Gastrocnemius medialis (tissue), 4 donors: ENCODE measurements around the gene OR5T2. TPM values are rescaled to one million over a fixed set of nuclear protein-coding genes. Genes with fewer than 3 reads are reported as not detected.

ENCODE experiments used
- ATAC-seq, 2 donors: fragments of 150-250 bp; one replicate each; pipeline ENCODE4 v1.9.1; 2016
- DNase-seq, 2 donors: peaks; one replicate each; pipeline ENCODE4 v3.0.0-alpha.2; 2019
- H3K27ac ChIP-seq, 4 donors: fragments of 200-600 bp; sonication (generic); 1 replicate in 1 of 4; 2 replicates in 3 of 4; pipeline ENCODE4 v1.5.1; 2016 to 2018; ENCODE audit warnings: mild to moderate bottlenecking in 2 of 4, moderate library complexity in 1 of 4
- H3K27me3 ChIP-seq, 3 donors: fragments of 200-600 bp; sonication (generic) in 2 of 3; 1 replicate in 1 of 3; 2 replicates in 2 of 3; pipeline versions ENCODE4 v1.5.1 to v1.6.0; 2016 to 2019; ENCODE audit warnings: mild to moderate bottlenecking in 1 of 3, moderate library complexity in 1 of 3
- H3K36me3 ChIP-seq, 2 donors: fragments of 200-600 bp; sonication (generic) in 1 of 2; one replicate each; pipeline ENCODE4 v1.5.1; 2017 to 2018
- H3K4me1 ChIP-seq, 2 donors: fragments of 200-600 bp; sonication (generic) in 1 of 2; one replicate each; pipeline ENCODE4 v1.5.1; 2016 to 2017; ENCODE audit warnings: mild to moderate bottlenecking in 2 of 2
- H3K4me3 ChIP-seq, 4 donors: fragments of 200-600 bp; sonication (generic) in 3 of 4; 1 replicate in 1 of 4; 2 replicates in 3 of 4; pipeline ENCODE4 v1.5.1; 2016 to 2019; ENCODE audit warnings: mild to moderate bottlenecking in 2 of 4
- H3K9me3 ChIP-seq, 3 donors: fragments of 200-600 bp; sonication (generic) in 2 of 3; 1 replicate in 1 of 3; 2 replicates in 2 of 3; pipeline ENCODE4 v1.5.1; 2016 to 2019
- POLR2A ChIP-seq, 2 donors: fragments of 450-650 bp; IDR thresholded peaks; one replicate each; pipeline ENCODE4 v1.6.1; 2017; ENCODE audit warnings: antibody characterized with exemption in 2 of 2, mild to moderate bottlenecking in 2 of 2, moderate library complexity in 2 of 2
- in situ Hi-C, 4 donors: fragments of 200-750 bp; cut with MboI; loops; one replicate each; pipeline versions ENCODE4 v1.15.0 to v1.8.0; 2017; ENCODE audit warnings: low sequenced_read_pairs in 4 of 4
- intact Hi-C: fragments of 100-400 bp; cut with DNase I; formaldehyde crosslinking; loops from one replicate; pipeline ENCODE4 v1.15.1; 2023; ENCODE audit warnings: low total_unique reads
- total RNA-seq, 4 donors: library from RNA; depleted of rRNA; stranded (reverse); fragments of >200 nt; gene quantifications; one replicate each; pipeline versions ENCODE4 v1.1.0 to v1.2.3, GENCODE V29; 2016
- TF ChIP-seq, protein P1 (sequence below), 5 experiments: fragments of 450-650 bp in 3 of 5; fragments of 200-600 bp in 2 of 5; sonication (generic) in 2 of 5; IDR thresholded peaks in 4 of 5; conservative IDR thresholded peaks in 1 of 5; 1 replicate in 4 of 5; 2 replicates in 1 of 5; pipeline ENCODE4 v1.5.1; 2016 to 2019; ENCODE audit warnings: antibody characterized with exemption in 5 of 5, mild to moderate bottlenecking in 3 of 5, moderate library complexity in 3 of 5

The OR5T2 gene
- total RNA-seq, 4 donors from 2014 or later: not detected

DNA sequence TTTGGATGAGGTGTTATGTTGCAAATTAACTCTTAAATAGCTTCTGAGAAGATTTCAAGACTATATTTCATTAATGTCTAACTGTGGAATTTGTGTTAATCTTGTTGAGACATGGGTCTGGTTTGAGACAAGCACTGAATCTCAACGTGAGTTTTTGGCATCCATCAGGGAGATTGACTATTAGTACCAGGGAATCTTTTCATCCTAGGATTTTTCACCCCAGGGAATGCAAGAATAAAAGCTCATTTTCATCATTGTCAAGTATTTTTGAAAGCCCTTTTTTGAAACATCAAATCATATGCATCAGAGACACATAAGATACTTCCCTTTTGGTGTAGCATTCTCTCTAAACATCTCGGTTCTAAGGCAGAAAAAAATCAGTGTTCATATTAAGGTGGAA lies 19.5 kb downstream of the OR5T2 start:
- no peak for TF ChIP-seq POLR2A (IDR thresholded peaks at IDR 0.05)
- TF ChIP-seq, protein P1, sequence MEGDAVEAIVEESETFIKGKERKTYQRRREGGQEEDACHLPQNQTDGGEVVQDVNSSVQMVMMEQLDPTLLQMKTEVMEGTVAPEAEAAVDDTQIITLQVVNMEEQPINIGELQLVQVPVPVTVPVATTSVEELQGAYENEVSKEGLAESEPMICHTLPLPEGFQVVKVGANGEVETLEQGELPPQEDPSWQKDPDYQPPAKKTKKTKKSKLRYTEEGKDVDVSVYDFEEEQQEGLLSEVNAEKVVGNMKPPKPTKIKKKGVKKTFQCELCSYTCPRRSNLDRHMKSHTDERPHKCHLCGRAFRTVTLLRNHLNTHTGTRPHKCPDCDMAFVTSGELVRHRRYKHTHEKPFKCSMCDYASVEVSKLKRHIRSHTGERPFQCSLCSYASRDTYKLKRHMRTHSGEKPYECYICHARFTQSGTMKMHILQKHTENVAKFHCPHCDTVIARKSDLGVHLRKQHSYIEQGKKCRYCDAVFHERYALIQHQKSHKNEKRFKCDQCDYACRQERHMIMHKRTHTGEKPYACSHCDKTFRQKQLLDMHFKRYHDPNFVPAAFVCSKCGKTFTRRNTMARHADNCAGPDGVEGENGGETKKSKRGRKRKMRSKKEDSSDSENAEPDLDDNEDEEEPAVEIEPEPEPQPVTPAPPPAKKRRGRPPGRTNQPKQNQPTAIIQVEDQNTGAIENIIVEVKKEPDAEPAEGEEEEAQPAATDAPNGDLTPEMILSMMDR (IDR thresholded peaks at IDR 0.05 in 4 of 5, conservative IDR thresholded peaks at IDR 0.05 in 1 of 5): no peak
- Histone ChIP-seq H3K27ac (no peak overlapping the region), H3K27me3 (no peaks in the 10 kb centered on the region), H3K4me1 (no peaks in the 10 kb centered on the region), H3K9me3 (no peaks in the 10 kb centered on the region), H3K36me3 (no peaks in the 10 kb centered on the region), H3K4me3 (no peak overlapping the region)
- in situ Hi-C loops (no loop called here), intact Hi-C loops (no loop called here)
- no peak for DNase-seq
- ATAC-seq: no peak

DNA sequence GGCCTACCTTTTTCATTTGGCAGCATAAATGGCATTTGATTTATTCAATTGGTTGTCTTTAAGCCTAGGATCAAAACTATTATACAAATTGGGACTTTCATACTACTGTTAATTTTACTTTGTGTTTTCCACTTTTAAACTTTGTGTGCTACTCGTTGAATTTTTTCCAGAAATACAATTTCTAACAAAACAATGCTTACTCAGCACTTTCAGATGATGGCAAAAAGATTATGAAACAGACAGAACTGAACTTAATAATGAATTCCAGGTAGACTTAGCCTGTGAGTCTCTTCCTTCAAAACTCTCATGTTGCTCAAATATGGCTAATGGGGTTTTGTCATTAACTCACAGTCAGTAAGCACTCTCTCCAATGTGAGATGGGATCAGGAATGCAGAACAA lies 26.3 kb downstream of the OR5T2 start:
- ATAC-seq (no peak), DNase-seq (no peak)
- Histone ChIP-seq H3K27me3 (no peaks in the 10 kb centered on the region), H3K4me1 (no peaks in the 10 kb centered on the region), H3K9me3 (no peaks in the 10 kb centered on the region), H3K4me3 (no peak overlapping the region), H3K27ac (no peak overlapping the region), H3K36me3 (no peaks in the 10 kb centered on the region)
- in situ Hi-C loops: no loop called here
- intact Hi-C loops: no loop called here
- TF ChIP-seq, protein P1 (IDR thresholded peaks at IDR 0.05 in 4 of 5, conservative IDR thresholded peaks at IDR 0.05 in 1 of 5): no peak
- no peak for TF ChIP-seq POLR2A (IDR thresholded peaks at IDR 0.05)

DNA sequence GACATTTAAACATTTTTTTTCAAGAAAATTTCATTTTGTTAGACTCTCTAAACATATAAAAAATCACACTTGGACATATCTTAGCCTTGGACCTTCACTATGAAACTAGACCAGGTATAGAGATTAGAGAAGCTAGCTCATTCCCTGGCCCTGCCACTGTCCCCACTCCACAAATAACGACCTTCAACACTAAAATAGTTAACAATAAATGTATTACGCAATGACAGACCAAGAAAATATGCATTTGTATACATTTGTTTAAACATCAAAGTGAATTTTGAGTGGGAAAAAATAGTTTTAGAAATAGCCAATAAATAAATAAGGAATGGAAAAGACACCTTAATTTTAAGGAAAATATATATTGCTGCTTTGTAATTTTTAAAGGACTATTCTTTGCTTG lies 36.7 kb downstream of the OR5T2 start:
- no peak overlapping the region for H3K4me3 ChIP-seq
- ATAC-seq: no peak
- no peaks in the 10 kb centered on the region for H3K4me1 ChIP-seq
- DNase-seq: no peak
- H3K27ac ChIP-seq: no peak overlapping the region
- TF ChIP-seq, protein P1 (IDR thresholded peaks at IDR 0.05 in 4 of 5, conservative IDR thresholded peaks at IDR 0.05 in 1 of 5): no peak
- TF ChIP-seq POLR2A (IDR thresholded peaks at IDR 0.05): no peak
- intact Hi-C loops (no loop called here), in situ Hi-C loops (no loop called here)
- no peaks in the 10 kb centered on the region for H3K27me3 ChIP-seq
- H3K9me3 ChIP-seq: no peaks in the 10 kb centered on the region
- no peaks in the 10 kb centered on the region for H3K36me3 ChIP-seq

DNA sequence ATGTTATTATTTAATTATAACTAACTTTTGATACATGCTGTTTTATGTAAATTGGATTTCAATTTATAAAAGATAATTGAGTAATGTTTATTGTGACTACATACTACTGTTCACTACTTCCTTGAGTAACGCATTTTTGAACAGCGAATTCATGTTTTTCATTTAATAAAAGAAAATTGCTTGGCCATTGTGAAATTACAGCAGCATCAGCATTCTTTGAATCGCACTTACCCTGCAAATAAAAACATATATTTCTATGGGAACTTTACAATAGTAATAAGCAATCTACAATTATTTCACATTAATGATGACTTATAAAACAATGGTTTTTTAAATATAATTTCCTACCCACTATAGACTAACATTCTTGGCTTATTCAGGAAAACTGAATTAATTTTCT lies 37.4 kb downstream of the OR5T2 start:
- no peaks in the 10 kb centered on the region for H3K27me3 ChIP-seq
- DNase-seq (no peak), ATAC-seq (no peak)
- H3K9me3 ChIP-seq: no peaks in the 10 kb centered on the region
- in situ Hi-C loops: no loop called here
- H3K4me1 ChIP-seq: no peaks in the 10 kb centered on the region
- H3K36me3 ChIP-seq: no peaks in the 10 kb centered on the region
- TF ChIP-seq, protein P1 (IDR thresholded peaks at IDR 0.05 in 4 of 5, conservative IDR thresholded peaks at IDR 0.05 in 1 of 5): no peak
- H3K27ac ChIP-seq: no peak overlapping the region
- H3K4me3 ChIP-seq: no peak overlapping the region
- intact Hi-C loops: no loop called here

DNA sequence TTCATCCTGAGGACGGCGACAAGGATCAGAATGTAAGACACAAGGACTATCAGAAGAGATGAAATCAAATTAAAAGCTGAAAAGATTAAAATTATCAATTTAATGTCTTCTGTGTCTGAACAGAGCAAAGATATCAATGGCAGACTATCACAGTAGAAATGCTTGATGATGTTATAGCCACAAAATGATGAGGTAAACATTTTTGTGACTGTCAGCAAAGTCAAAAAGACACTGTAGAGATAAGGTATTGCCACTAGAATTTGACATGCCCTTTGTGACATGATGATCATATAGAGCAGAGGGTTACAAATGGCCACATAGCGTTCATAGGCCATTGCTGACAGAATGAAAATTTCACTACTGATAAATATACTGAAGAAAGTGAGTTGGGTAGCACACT lies 45.5 kb downstream of the OR5T2 start:
- no peak overlapping the region for H3K4me3 ChIP-seq
- intact Hi-C loops (no loop called here), in situ Hi-C loops (no loop called here)
- ATAC-seq (no peak), DNase-seq (no peak)
- H3K27ac ChIP-seq: no peak overlapping the region
- H3K9me3 ChIP-seq: no peaks in the 10 kb centered on the region
- no peaks in the 10 kb centered on the region for H3K27me3 ChIP-seq
- TF ChIP-seq, protein P1 (IDR thresholded peaks at IDR 0.05 in 4 of 5, conservative IDR thresholded peaks at IDR 0.05 in 1 of 5): no peak
- no peak for TF ChIP-seq POLR2A (IDR thresholded peaks at IDR 0.05)
- H3K36me3 ChIP-seq: no peaks in the 10 kb centered on the region
- no peaks in the 10 kb centered on the region for H3K4me1 ChIP-seq
